Bronchial epithelial cell (primary cell): ENCODE measurements around the gene COQ8B. TPM values are rescaled to one million over a fixed set of nuclear protein-coding genes. Genes with fewer than 3 reads are reported as not detected.
A peak's percentile ranks its signal among the peaks of the same experiment; 100 is the strongest.

Experiments used
- DNase-seq: peaks from one replicate; pipeline ENCODE4 v3.0.0-alpha.2; 2010; ENCODE audit warnings: low read depth
- FAIRE-seq: peaks from 2 replicates; lab custom pipeline; 2011; peaks lifted over from hg19 to GRCh38; lab: Jason Lieb, UNC
- H3K27me3 ChIP-seq: 2 replicates; pipeline ENCODE4 v1.5.1; 2011; ENCODE audit warnings: low read length; ENCODE audit not compliant: control insufficient read depth, insufficient read depth
- H3K36me3 ChIP-seq: 2 replicates; pipeline ENCODE4 v1.5.1; 2011; ENCODE audit warnings: low read length; ENCODE audit not compliant: control insufficient read depth, insufficient read depth
- H3K4me3 ChIP-seq: 2 replicates; pipeline ENCODE4 v1.5.1; 2011; ENCODE audit warnings: mild to moderate bottlenecking, low read depth, low read length, control low read depth
- total RNA-seq: library from RNA; depleted of rRNA; stranded (reverse); fragments of >200 nt; gene quantifications from 2 replicates; pipeline ENCODE4 v1.2.1, GENCODE V29; 2014
- TF ChIP-seq, protein P1 (sequence below): IDR thresholded peaks from 2 replicates; pipeline ENCODE4 v1.5.1; 2011; ENCODE audit warnings: mild to moderate bottlenecking, moderate library complexity, low read length, control low read depth, inconsistent platforms; ENCODE audit not compliant: insufficient read depth, severe bottlenecking

COQ8B gene
- total RNA-seq, 1 donor from 2014 or later = 20.0 TPM

DNA sequence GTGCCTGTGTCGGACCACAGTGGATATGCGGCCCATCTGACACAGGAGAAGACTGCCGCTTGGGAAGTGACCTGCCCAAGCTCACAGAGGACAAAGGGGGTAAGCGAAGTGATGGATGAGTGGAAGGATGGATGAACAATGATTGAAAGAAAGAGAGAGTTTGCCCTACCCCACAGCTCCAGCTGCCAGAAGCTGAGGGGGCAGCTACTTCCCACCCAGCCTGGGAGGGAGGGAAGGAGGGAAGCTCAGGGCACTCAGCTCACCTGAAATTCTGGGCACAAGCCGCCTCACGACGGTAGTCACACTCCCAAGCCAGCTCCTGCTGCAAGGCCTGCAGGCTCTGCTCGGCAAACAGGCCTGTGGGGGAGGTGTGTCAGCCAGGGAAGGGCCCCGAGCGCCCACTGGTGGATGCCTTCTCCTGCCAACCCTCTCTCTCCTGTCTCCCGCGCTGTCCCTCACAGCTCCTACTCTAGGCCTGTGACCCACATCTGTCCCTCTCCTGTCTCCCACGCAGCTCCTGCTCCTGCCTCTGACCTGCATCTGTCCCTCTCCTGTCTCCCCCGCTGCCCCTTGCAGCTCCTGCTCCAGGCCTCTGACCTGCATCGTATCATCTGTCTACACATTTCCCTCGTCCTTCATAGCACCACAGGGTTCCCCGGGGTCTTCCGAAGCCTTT, 14.2 kb downstream of the COQ8B start:
- DNase-seq (peak; percentile 31), FAIRE-seq (no peak)
- TF ChIP-seq, protein P1, sequence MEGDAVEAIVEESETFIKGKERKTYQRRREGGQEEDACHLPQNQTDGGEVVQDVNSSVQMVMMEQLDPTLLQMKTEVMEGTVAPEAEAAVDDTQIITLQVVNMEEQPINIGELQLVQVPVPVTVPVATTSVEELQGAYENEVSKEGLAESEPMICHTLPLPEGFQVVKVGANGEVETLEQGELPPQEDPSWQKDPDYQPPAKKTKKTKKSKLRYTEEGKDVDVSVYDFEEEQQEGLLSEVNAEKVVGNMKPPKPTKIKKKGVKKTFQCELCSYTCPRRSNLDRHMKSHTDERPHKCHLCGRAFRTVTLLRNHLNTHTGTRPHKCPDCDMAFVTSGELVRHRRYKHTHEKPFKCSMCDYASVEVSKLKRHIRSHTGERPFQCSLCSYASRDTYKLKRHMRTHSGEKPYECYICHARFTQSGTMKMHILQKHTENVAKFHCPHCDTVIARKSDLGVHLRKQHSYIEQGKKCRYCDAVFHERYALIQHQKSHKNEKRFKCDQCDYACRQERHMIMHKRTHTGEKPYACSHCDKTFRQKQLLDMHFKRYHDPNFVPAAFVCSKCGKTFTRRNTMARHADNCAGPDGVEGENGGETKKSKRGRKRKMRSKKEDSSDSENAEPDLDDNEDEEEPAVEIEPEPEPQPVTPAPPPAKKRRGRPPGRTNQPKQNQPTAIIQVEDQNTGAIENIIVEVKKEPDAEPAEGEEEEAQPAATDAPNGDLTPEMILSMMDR = peak; percentile 91
- Histone ChIP-seq H3K27me3 (no peaks in the 10 kb centered on the region), H3K4me3 (no peak overlapping the region), H3K36me3 (peaks cover 25% of the 10 kb centered on the region)

DNA sequence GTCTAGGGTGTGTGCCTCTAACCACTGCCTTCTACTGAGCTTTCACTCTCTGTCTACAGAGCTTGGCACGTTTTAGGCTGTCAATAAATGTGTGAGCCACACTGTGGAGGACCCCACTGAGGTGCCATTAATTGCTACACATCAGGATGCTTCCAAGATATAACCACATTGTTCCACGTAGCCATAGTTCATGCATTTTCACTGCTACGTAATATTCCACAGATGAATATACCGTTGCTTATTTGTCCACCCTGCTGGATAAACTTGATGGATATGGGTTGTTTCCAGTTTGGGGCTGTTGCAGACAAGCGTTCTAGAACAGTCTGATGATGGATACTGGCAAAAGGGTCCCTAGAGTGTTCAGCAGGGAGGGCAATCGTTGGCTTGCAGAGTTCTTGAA, 14.9 kb downstream of the COQ8B start:
- peaks cover 25% of the 10 kb centered on the region for H3K36me3 ChIP-seq
- no peak for DNase-seq
- H3K27me3 ChIP-seq = no peaks in the 10 kb centered on the region
- H3K4me3 ChIP-seq = no peak overlapping the region
- no peak for FAIRE-seq
- TF ChIP-seq, protein P1 = no peak

DNA sequence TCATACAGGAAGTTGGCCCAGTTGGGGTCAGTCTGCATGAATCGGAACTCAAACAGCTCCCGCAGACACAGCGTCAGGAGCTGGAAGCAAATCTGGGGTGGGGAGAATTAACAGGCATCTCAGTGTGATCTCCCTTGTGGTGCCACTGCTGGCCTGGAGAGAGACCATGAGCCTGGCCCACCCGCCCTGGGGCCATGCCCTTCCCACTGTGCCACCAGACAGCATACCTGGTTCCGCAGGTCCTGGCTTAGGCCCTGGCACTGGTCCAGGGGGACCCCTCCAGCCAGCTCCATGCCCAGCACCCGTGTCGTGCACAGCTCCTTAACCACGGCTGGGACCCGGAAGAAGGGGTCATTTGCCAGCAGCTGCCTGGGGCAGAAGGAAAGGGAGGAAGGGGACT, 16.6 kb downstream of the COQ8B start:
- FAIRE-seq = no peak
- peaks cover 28% of the 10 kb centered on the region for H3K36me3 ChIP-seq

DNA sequence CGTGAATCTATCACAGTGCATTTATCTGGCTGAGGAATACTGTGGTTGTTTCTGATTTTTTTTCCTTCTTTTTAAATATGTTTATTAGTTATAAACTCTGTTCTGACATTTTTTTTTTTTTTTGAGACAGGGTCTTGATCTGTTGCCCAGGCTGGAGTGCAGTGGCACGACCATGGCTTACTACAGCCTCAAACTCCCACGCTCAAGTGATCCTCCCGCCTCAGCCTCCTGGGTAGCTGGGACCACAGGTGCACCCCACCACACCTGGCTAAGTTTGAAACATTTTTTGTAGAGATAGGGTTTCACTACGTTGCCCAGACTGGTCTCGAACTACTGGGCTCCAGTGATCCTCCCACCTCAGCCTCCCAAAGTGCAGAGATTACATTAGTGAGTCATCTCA, 19.7 kb downstream of the COQ8B start:
- H3K4me3 ChIP-seq = no peak overlapping the region
- H3K27me3 ChIP-seq = no peaks in the 10 kb centered on the region
- DNase-seq (no peak), FAIRE-seq (no peak)
- TF ChIP-seq, protein P1 = no peak
- H3K36me3 ChIP-seq = peaks cover 24% of the 10 kb centered on the region

More for the DNA sequence above, 16.6 kb downstream of the COQ8B start:
- Histone ChIP-seq H3K4me3 (no peak overlapping the region), H3K27me3 (no peaks in the 10 kb centered on the region)
- DNase-seq = no peak
- TF ChIP-seq, protein P1 = no peak

DNA sequence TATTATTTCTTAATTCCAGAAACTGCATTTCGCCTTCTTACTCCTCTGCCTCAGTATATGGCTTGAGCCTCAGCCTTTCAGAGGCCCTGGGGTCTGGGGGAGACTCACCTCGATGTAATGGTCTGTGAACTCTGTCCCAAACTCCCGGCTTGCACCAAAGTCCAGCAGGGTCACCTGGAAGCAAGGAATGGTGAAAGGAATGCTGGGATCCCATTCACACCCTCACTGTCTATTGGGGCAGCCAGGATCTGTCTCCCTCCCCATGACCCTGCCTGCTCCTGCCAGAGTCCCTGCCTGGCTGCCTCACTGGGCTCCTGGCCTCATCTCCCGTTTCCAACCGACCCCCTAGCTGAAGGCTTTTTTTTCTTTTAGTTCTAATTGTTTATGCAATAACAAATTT, 20.8 kb downstream of the COQ8B start:
- Histone ChIP-seq H3K36me3 (peaks cover 16% of the 10 kb centered on the region), H3K27me3 (no peaks in the 10 kb centered on the region), H3K4me3 (no peak overlapping the region)
- FAIRE-seq = no peak
- TF ChIP-seq, protein P1 = no peak
- DNase-seq = no peak

DNA sequence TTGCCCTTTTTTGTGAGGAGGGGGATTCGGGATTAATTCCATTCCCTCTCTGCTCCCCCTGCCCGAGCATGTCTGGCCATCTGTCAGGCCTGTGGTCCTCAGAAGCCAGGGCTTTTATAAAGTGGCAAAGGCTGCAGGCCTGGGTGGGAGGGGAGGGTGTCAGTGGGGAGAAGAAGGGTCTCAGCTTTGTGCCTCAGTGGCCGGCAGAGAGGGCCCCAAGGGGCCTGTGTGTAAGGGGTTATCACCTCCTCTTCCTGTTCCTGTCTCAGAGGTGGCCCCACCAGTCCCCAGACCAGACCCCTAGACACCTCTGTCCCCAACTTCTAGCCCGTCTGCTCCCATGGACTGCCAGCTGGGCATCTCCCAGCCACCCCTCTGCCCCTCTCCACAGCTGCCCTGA, 22.8 kb downstream of the COQ8B start:
- Histone ChIP-seq H3K27me3 (no peaks in the 10 kb centered on the region), H3K4me3 (no peak overlapping the region), H3K36me3 (peaks cover 10% of the 10 kb centered on the region)
- FAIRE-seq (no peak), DNase-seq (no peak)
- TF ChIP-seq, protein P1 = no peak
